OCI-LY7 (cell line): Measurements from ENCODE around the gene SNX10. TPM values are rescaled to one million over a fixed set of nuclear protein-coding genes. Genes with fewer than 3 reads are reported as not detected.

Experiments
- BruUV-seq: library from RNA; stranded (reverse); fragments of 400-500 nt; replicated peaks from 2 replicates; lab custom pipeline; 2021; lab: Mats Ljungman, UMichigan
- CTCF ChIA-PET: fragments of 300-600 bp; sonication (Branson Sonifier 250); formaldehyde crosslinking; loops from one replicate; lab custom pipeline; 2022; ENCODE audit warnings: antibody characterized with exemption; ENCODE audit not compliant: unreplicated experiment; lab: Charles Lee
- POLR2A ChIA-PET: fragments of 300-600 bp; sonication (Branson Sonifier 250); formaldehyde crosslinking; loops from one replicate; lab custom pipeline; 2022; ENCODE audit warnings: antibody characterized with exemption; lab: Charles Lee
- DNase-seq: peaks from one replicate; pipeline ENCODE4 v3.0.0-alpha.2; 2015; ENCODE audit warnings: low spot score
- H2AFZ ChIP-seq: fragments of 200-600 bp; sonication (generic), shearing (Covaris generic); 2 replicates; pipeline ENCODE4 v1.6.1; 2014; ENCODE audit warnings: mild to moderate bottlenecking, antibody characterized with exemption, low read length, moderate library complexity
- H3K27ac ChIP-seq: fragments of 200-600 bp; sonication (generic); 2 replicates; pipeline ENCODE4 v1.5.1; 2014; ENCODE audit warnings: mixed run types, low read depth, mild to moderate bottlenecking, moderate library complexity, low read length, inconsistent platforms; ENCODE audit not compliant: poor library complexity, severe bottlenecking
- H3K36me3 ChIP-seq: fragments of 200-600 bp; sonication (generic); 2 replicates; pipeline ENCODE4 v1.6.1; 2014; ENCODE audit warnings: mild to moderate bottlenecking, antibody characterized with exemption, low read length, moderate library complexity, mixed read lengths; ENCODE audit not compliant: insufficient read depth
- H3K4me1 ChIP-seq: fragments of 200-600 bp; sonication (generic); 2 replicates; pipeline ENCODE4 v1.5.1; 2014; ENCODE audit warnings: mild to moderate bottlenecking, low read length; ENCODE audit not compliant: insufficient read depth, poor library complexity, severe bottlenecking
- H3K4me2 ChIP-seq: fragments of 200-600 bp; sonication (generic); 2 replicates; pipeline ENCODE4 v1.6.1; 2014; ENCODE audit warnings: mild to moderate bottlenecking, low read length
- H3K4me3 ChIP-seq: fragments of 200-600 bp; sonication (generic); 2 replicates; pipeline ENCODE4 v1.5.1; 2014; ENCODE audit warnings: mild to moderate bottlenecking, low read depth, low read length; ENCODE audit not compliant: poor library complexity, severe bottlenecking
- H3K79me2 ChIP-seq: fragments of 200-600 bp; sonication (generic); 2 replicates; pipeline ENCODE4 v1.6.1; 2016; ENCODE audit warnings: low read depth, mild to moderate bottlenecking, low read length, moderate library complexity, mixed read lengths; ENCODE audit not compliant: insufficient read depth
- H3K9me2 ChIP-seq: fragments of 200-600 bp; sonication (generic); 2 replicates; pipeline ENCODE4 v1.6.1; 2016; ENCODE audit warnings: mild to moderate bottlenecking, low read length, mixed read lengths; ENCODE audit not compliant: insufficient read depth
- H3K9me3 ChIP-seq: fragments of 200-600 bp; sonication (generic); 2 replicates; pipeline ENCODE4 v1.6.1; 2014; ENCODE audit warnings: mild to moderate bottlenecking, mixed run types, low read length, mixed read lengths
- H4K20me1 ChIP-seq: fragments of 200-600 bp; sonication (generic); 2 replicates; pipeline ENCODE4 v1.6.1; 2014; ENCODE audit warnings: mild to moderate bottlenecking, antibody characterized with exemption, low read length, moderate library complexity, mixed read lengths; ENCODE audit not compliant: insufficient read depth
- EZH2phosphoT487 ChIP-seq: fragments of 200-600 bp; sonication (generic); IDR thresholded peaks from 2 replicates; pipeline ENCODE4 v1.6.1; 2018; ENCODE audit warnings: low read depth, borderline replicate concordance, mild to moderate bottlenecking, mixed run types, antibody characterized with exemption, low read length, moderate library complexity, mixed read lengths
- intact Hi-C: fragments of 100-400 bp; cut with micrococcal nuclease; formaldehyde crosslinking; loops from one replicate; pipeline ENCODE4 v1.10.0; 2022; ENCODE audit not compliant: unreplicated experiment
- total RNA-seq, 2 experiments: library from RNA; depleted of rRNA in 1 of 2; stranded (reverse); fragments of >200 nt in 1 of 2; shearing (Covaris generic) in 1 of 2; gene quantifications; 2 replicates each; pipeline ENCODE4 v1.2.3, GENCODE V29; 2014 to 2022
- TF ChIP-seq, protein P1 (sequence below): fragments of 200-600 bp; sonication (generic); conservative IDR thresholded peaks from 2 replicates; pipeline ENCODE4 v1.5.1; 2014; ENCODE audit warnings: mild to moderate bottlenecking, antibody characterized with exemption, low read length, moderate library complexity, mixed read lengths

SNX10 gene
- total RNA-seq, 2 experiments from 2014 or later = 14.3 to 32.9 TPM

DNA sequence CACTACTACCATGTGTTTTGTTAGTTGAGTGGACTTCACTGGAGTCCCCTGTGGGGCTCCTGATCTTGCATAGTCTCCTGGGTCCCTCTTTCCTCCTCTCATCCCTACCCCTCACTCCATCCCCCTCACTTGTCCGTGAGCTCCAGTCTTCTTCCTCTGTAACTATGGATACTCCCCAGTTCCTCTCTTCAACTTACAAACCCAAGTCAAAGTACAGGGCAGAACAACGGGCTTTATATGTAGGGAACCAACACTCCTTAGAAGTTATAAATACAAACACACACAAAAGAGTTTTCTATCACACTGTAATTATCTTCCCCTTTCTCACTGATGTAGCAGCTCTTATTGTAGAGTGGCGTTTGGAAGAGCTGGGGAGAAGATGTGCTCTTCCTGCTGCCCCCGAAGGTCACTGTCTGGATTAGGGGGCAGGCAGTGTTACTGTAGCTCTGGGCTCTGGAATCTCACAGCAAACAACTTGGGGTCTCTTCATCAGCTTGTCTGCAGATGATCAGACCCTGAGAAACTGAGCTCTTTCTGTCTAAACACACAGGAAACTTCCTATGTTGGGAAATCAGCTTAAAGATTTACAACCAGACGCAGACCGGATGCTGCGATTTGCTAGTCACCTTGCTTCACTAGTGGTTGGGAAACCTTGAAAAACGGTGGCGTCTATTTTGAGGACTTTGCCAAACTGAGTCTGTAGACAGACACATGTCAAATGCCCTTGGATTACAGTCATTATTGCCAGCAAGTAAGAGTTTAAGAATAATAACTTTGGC is 13.6 kb downstream of the SNX10 start:
- CTCF ChIA-PET = no interaction called here
- peak; percentile 53 for DNase-seq
- no TSS peak for BruUV-seq
- Histone ChIP-seq H3K4me3 (peak overlapping the region; percentile 4), H2AFZ (no peak overlapping the region), H3K9me3 (no peaks in the 10 kb centered on the region), H3K79me2 (no peaks in the 10 kb centered on the region), H3K36me3 (peaks cover 51% of the 10 kb centered on the region), H3K9me2 (no peaks in the 10 kb centered on the region), H3K4me2 (peak overlapping the region; percentile 41), H3K4me1 (peaks cover 18% of the 10 kb centered on the region), H3K27ac (peak overlapping the region; percentile 33), H4K20me1 (no peaks in the 10 kb centered on the region)
- no peak for TF ChIP-seq EZH2phosphoT487
- TF ChIP-seq, protein P1, sequence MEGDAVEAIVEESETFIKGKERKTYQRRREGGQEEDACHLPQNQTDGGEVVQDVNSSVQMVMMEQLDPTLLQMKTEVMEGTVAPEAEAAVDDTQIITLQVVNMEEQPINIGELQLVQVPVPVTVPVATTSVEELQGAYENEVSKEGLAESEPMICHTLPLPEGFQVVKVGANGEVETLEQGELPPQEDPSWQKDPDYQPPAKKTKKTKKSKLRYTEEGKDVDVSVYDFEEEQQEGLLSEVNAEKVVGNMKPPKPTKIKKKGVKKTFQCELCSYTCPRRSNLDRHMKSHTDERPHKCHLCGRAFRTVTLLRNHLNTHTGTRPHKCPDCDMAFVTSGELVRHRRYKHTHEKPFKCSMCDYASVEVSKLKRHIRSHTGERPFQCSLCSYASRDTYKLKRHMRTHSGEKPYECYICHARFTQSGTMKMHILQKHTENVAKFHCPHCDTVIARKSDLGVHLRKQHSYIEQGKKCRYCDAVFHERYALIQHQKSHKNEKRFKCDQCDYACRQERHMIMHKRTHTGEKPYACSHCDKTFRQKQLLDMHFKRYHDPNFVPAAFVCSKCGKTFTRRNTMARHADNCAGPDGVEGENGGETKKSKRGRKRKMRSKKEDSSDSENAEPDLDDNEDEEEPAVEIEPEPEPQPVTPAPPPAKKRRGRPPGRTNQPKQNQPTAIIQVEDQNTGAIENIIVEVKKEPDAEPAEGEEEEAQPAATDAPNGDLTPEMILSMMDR = no peak
- POLR2A ChIA-PET = interaction anchor here (0.5 to 1.3 kb wide), 5 partner anchors 22 to 148 kb away, joined by 3 to 4 read pairs (median 3); no protein-coding TSS in a partner anchor
- intact Hi-C loops = no loop called here

DNA sequence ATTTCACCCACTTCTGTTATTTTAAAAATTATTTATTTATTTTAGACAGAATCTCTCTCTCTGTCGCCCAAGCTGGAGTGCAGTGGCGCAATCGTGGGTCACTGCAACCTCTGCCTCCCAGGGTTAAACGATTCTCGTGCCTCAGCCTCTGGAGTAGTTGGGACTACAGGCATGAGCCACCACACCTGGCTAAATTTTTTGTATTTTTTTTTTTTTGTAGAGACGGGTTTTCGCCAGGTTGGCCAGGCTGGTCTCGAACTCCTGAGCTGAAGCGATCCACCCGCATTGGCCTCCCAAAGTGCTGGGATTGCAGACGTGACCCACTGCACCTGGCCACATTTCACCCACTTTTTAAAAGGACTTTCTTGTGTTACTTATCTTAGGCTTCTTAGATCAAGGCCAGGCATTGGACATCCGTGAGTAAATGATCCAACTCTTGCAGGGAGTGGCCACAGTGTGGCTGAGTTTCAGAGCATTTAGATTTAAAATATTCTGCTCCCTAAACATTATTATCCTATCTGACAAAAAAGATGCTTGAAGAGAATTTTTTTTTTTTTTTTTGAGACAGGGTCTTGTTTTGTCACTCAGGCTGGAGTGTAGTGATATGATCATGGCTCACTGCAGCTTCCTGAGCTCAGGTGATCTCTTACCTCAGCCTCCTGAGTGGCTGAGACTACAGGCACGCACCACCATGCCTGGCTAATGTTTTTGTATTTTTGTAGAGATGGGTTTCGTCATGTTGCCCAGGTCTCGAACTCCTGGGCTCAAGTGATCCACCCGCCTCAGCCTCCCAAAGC is 14.4 kb downstream of the SNX10 start:
- intact Hi-C loops = no loop called here
- TF ChIP-seq EZH2phosphoT487 = no peak
- TF ChIP-seq, protein P1 = no peak
- POLR2A ChIA-PET = interaction anchor here (0.6 to 1.3 kb wide), 4 partner anchors 28 to 1824 kb away, joined by 3 to 4 read pairs (median 3); no protein-coding TSS in a partner anchor
- H2AFZ ChIP-seq = no peak overlapping the region
- H3K9me3 ChIP-seq = no peaks in the 10 kb centered on the region
- no TSS peak for BruUV-seq
- peaks cover 46% of the 10 kb centered on the region for H3K36me3 ChIP-seq
- CTCF ChIA-PET = no interaction called here
- H3K9me2 ChIP-seq = no peaks in the 10 kb centered on the region
- H3K27ac ChIP-seq = peak overlapping the region; percentile 33
- H3K79me2 ChIP-seq = no peaks in the 10 kb centered on the region
- H3K4me2 ChIP-seq = peak overlapping the region; percentile 41; the same call in 1 of the 2 replicates
- H3K4me1 ChIP-seq = peaks cover 18% of the 10 kb centered on the region
- H4K20me1 ChIP-seq = no peaks in the 10 kb centered on the region
- H3K4me3 ChIP-seq = no peak overlapping the region
- DNase-seq = no peak
